ENCODE measurements around the gene DOCK9.

- no peak for TF ChIP-seq POLR2AphosphoS5 (IDR thresholded peaks at IDR 0.05)
- TF ChIP-seq CTCF (IDR thresholded peaks at IDR 0.05): no peak
- TF ChIP-seq POLR2A (IDR thresholded peaks at IDR 0.05): no peak
- no peak for TF ChIP-seq EP300 (IDR thresholded peaks at IDR 0.05)
Measured at GRCh38 chr13:98800078-98800477, 177.8 kb downstream of the DOCK9 start.

All from suprapubic skin (tissue), 4 donors.